ENCODE results near the gene LRPPRC.

LRPPRC gene

GRCh38 chr2:43944915-43945314 is 50.9 kb downstream of the LRPPRC start:
- no peaks in the 10 kb centered on the region for H3K9me2 ChIP-seq (ENCODE audit: low read depth, low read length)
- H3K4me3 ChIP-seq (ENCODE audit: low read depth, low read length, poor library complexity, severe bottlenecking): no peak overlapping the region
- H4K20me1 ChIP-seq (ENCODE audit: insufficient read depth, low read length): no peaks in the 10 kb centered on the region
- H3K36me3 ChIP-seq (ENCODE audit: insufficient read depth, low read length): peaks cover 91% of the 10 kb centered on the region
- H3K4me2 ChIP-seq (ENCODE audit: low read length): no peak overlapping the region
- no peaks in the 10 kb centered on the region for H3K27me3 ChIP-seq (ENCODE audit: insufficient read depth, low read length)
- H3K9me3 ChIP-seq (ENCODE audit: low read length): no peaks in the 10 kb centered on the region
- H2AFZ ChIP-seq (ENCODE audit: low read length): no peak overlapping the region
- no peaks in the 10 kb centered on the region for H3F3A ChIP-seq (ENCODE audit: insufficient read depth, low read length)
- no peak for TF ChIP-seq CTCF (IDR thresholded peaks at IDR 0.05; ENCODE audit: low read length)
- TF ChIP-seq EZH2 (IDR thresholded peaks at IDR 0.05; ENCODE audit: borderline replicate concordance, low read length): no peak
- no peaks in the 10 kb centered on the region for H3K4me1 ChIP-seq (ENCODE audit: insufficient read depth, low read length, severe bottlenecking)
- no peak overlapping the region for H3K9ac ChIP-seq (ENCODE audit: low read length)
- no peak overlapping the region for H3K27ac ChIP-seq (ENCODE audit: low read depth, low read length, poor library complexity, severe bottlenecking)
- H3K79me2 ChIP-seq (ENCODE audit: insufficient read depth, low read length): no peaks in the 10 kb centered on the region

GRCh38 chr2:43943809-43944452 is 51.9 kb downstream of the LRPPRC start:
- no peak overlapping the region for H3K4me3 ChIP-seq (ENCODE audit: low read depth, low read length, poor library complexity, severe bottlenecking)
- no peak overlapping the region for H3K4me2 ChIP-seq (ENCODE audit: low read length)
- no peaks in the 10 kb centered on the region for H3K9me3 ChIP-seq (ENCODE audit: low read length)
- TF ChIP-seq EZH2 (IDR thresholded peaks at IDR 0.05; ENCODE audit: borderline replicate concordance, low read length): no peak
- TF ChIP-seq CTCF (IDR thresholded peaks at IDR 0.05; ENCODE audit: low read length): no peak
- peaks cover 88% of the 10 kb centered on the region for H3K36me3 ChIP-seq (ENCODE audit: insufficient read depth, low read length)
- H3K27ac ChIP-seq (ENCODE audit: low read depth, low read length, poor library complexity, severe bottlenecking): no peak overlapping the region
- no peak overlapping the region for H3K9ac ChIP-seq (ENCODE audit: low read length)
- H3F3A ChIP-seq (ENCODE audit: insufficient read depth, low read length): no peaks in the 10 kb centered on the region
- no peaks in the 10 kb centered on the region for H4K20me1 ChIP-seq (ENCODE audit: insufficient read depth, low read length)
- no peaks in the 10 kb centered on the region for H3K4me1 ChIP-seq (ENCODE audit: insufficient read depth, low read length, severe bottlenecking)
- no peaks in the 10 kb centered on the region for H3K27me3 ChIP-seq (ENCODE audit: insufficient read depth, low read length)
- no peaks in the 10 kb centered on the region for H3K9me2 ChIP-seq (ENCODE audit: low read depth, low read length)
- no peak overlapping the region for H2AFZ ChIP-seq (ENCODE audit: low read length)
- no peaks in the 10 kb centered on the region for H3K79me2 ChIP-seq (ENCODE audit: insufficient read depth, low read length)

GRCh38 chr2:43943323-43943722 is 52.5 kb downstream of the LRPPRC start:
- Histone ChIP-seq H3K4me2 (ENCODE audit: low read length) (no peak overlapping the region), H3K9me3 (ENCODE audit: low read length) (no peaks in the 10 kb centered on the region), H3K79me2 (ENCODE audit: insufficient read depth, low read length) (no peaks in the 10 kb centered on the region), H3K27me3 (ENCODE audit: insufficient read depth, low read length) (no peaks in the 10 kb centered on the region), H3K36me3 (ENCODE audit: insufficient read depth, low read length) (peaks cover 86% of the 10 kb centered on the region), H3K4me1 (ENCODE audit: insufficient read depth, low read length, severe bottlenecking) (no peaks in the 10 kb centered on the region), H3F3A (ENCODE audit: insufficient read depth, low read length) (no peaks in the 10 kb centered on the region), H3K9me2 (ENCODE audit: low read depth, low read length) (no peaks in the 10 kb centered on the region), H3K9ac (ENCODE audit: low read length) (no peak overlapping the region), H2AFZ (ENCODE audit: low read length) (no peak overlapping the region), H3K27ac (ENCODE audit: low read depth, low read length, poor library complexity, severe bottlenecking) (no peak overlapping the region), H4K20me1 (ENCODE audit: insufficient read depth, low read length) (no peaks in the 10 kb centered on the region), H3K4me3 (ENCODE audit: low read depth, low read length, poor library complexity, severe bottlenecking) (no peak overlapping the region)
- no peak for TF ChIP-seq EZH2 (IDR thresholded peaks at IDR 0.05; ENCODE audit: borderline replicate concordance, low read length)
- no peak for TF ChIP-seq CTCF (IDR thresholded peaks at IDR 0.05; ENCODE audit: low read length)

Data from OCI-LY1 (cell line).